ENCODE results near the gene CD69.
"Not testable (repeated sequence)": the region's sequence is repeated elsewhere in the genome, so short reads cannot be mapped to it uniquely, and the experiment has no call there.

CD69 gene

DNA sequence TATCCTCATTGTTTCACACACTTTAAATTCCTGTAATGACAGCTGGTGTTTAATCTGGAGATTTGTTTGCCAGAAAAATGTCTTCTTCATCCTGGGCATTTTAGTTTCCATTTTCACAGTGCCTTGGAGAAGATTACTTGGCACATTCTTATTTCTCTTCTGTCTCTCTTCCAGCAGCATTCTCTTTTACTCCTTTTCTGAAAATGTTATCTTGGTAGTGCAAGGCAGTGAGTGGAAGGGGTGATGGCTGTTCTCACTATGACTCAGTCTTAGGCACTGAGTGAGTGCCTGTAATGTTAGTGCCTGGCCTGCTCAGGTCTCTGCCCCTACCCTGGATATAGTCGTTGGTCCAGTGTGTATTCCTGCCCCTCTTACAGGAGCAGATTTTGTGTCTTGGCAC is 40.9 kb downstream of the CD69 start:
- DNase-seq (ENCODE audit: low read depth in 2 of 2), result no peak

DNA sequence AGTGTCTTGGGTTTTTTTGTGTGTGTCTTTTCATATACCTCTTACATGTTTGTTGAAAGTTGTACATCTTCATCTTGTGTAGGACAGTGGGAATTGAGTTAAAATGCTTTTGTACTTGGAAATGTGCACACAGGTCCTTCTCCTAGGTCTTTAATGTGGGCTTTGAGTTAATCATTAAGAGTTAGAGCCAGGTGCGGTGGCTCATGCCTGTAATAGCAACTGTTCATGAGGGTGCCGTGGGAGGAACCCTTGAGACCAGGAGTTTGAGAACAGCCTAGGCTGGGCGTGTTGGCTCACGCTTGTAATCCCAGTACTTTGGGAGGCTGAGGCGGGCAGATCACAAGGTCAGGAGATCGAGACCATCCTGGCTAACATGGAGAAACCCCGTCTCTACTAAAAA is 41.7 kb downstream of the CD69 start:
- DNase-seq (ENCODE audit: low read depth in 2 of 2), result no peak

GRCh38 chr12:9717070-9717925 is 43.4 kb downstream of the CD69 start:
- no peak for DNase-seq (ENCODE audit: low read depth in 2 of 2)

DNA sequence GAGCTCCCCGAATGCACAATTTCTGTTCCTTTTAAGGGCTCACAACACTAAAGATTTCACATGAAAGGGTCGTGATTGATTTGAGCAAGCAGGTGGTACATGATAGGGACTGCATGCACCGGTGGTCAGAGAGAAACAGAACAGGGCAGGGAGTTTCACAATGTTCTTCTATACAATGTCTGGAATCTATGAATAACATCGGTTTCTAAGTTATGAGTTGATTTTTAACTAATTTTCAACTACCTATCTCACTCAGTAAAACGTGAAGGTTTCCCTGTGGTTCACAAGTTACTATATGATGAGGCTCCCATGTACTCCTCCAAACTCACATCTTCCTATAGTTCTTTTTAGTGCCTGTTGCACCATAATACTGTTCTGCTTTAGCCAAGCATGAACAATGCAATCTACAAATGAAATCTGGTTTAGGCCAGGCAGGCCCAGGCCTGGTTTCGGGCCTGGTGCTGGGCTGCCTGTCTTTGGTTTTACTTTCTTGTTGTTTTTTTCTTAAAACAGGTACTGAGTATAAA is 47.6 kb downstream of the CD69 start:
- not testable (repeated sequence) for DNase-seq (ENCODE audit: low read depth in 2 of 2)

- no peak for DNase-seq (ENCODE audit: low read depth in 2 of 2)
Observed at GRCh38 chr12:9711664-9712063, 49.0 kb downstream of the CD69 start.

GRCh38 chr12:9710584-9711375 is 49.9 kb downstream of the CD69 start:
- DNase-seq (ENCODE audit: low read depth in 2 of 2), result no peak

GRCh38 chr12:9708853-9709252 is 51.8 kb downstream of the CD69 start:
- no peak for DNase-seq (ENCODE audit: low read depth in 2 of 2)

GRCh38 chr12:9707864-9708808 is 52.6 kb downstream of the CD69 start:
- peak; percentile 38 to 53 for DNase-seq (ENCODE audit: low read depth in 2 of 2)

GRCh38 chr12:9707356-9707755 is 53.3 kb downstream of the CD69 start:
- DNase-seq (ENCODE audit: low read depth in 2 of 2), result no peak

- DNase-seq (ENCODE audit: low read depth in 2 of 2), result no peak
Observed at GRCh38 chr12:9706086-9706685, 54.5 kb downstream of the CD69 start.

DNA sequence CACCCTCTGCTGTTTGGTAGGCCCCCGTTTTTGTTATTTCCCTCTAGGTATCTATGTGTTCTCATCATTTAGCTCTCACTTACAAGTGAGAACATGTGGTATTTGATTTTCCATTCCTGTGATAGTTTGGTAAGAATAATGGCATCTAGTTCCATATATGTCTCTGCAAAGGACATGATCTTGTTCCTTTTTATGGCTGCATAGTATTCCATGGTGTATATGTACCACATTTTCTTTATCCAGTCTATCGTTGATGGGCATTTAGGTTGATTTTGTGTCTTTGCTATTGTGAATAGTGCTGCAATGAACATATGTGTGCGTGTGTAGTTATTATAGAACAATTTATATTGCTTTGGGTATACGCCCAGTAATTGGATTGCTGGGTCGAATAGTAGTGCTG is 56.1 kb downstream of the CD69 start:
- not testable (repeated sequence) for DNase-seq (ENCODE audit: low read depth in 2 of 2)

Data from stimulated activated CD4-positive, alpha-beta T cell treated with anti-CD3 and anti-CD28 coated beads, Interleukin-12 subunit alpha, Interleukin-12 subunit beta, amount 100 ng/mL, for 24 hours (primary cell).